B cell (primary cell): ENCODE measurements around the gene AFF3. TPM values are rescaled to one million over a fixed set of nuclear protein-coding genes. Genes with fewer than 3 reads are reported as not detected.

Source experiments
- ATAC-seq: fragments of 200-7000 bp; cut with Tn5 transposase; one replicate; pipeline ENCODE4 v1.10.0; 2021; ENCODE audit warnings: low read depth, mild to moderate bottlenecking, moderate number of reproducible peaks, moderate library complexity
- CTCF ChIA-PET: fragments of 350-600 bp; sonication (Branson Sonifier 250); formaldehyde crosslinking; loops from one replicate; lab custom pipeline; 2021; ENCODE audit warnings: antibody characterized with exemption, inconsistent platforms; lab: Charles Lee
- POLR2A ChIA-PET: fragments of 350-600 bp; sonication (Branson Sonifier 250); formaldehyde crosslinking; loops from one replicate; lab custom pipeline; 2021; ENCODE audit warnings: antibody characterized with exemption; lab: Charles Lee
- DNase-seq: peaks from one replicate; pipeline ENCODE4 v3.0.0; 2013
- H2AFZ ChIP-seq: 2 replicates; pipeline ENCODE4 v1.6.1; 2012; ENCODE audit warnings: mild to moderate bottlenecking, low read depth, low read length; ENCODE audit not compliant: insufficient read depth, poor library complexity, severe bottlenecking
- H3K27ac ChIP-seq, 2 donors: 1 replicate in 1 of 2; 2 replicates in 1 of 2; pipeline ENCODE4 v1.5.1; 2012 to 2013; ENCODE audit warnings: low read length in 2 of 2, mild to moderate bottlenecking in 2 of 2, moderate library complexity in 1 of 2
- H3K27me3 ChIP-seq, 4 experiments: fragments of 200-600 bp in 1 of 4; sonication (generic) in 1 of 4; replicated peaks in 1 of 4; 1 replicate in 2 of 4; 2 replicates in 2 of 4; pipeline versions ENCODE4 v1.6.1 to v1.7.0; 2013 to 2016; ENCODE audit warnings: low read length in 3 of 4, mild to moderate bottlenecking in 2 of 4, mixed read lengths in 1 of 4, moderate library complexity in 1 of 4; ENCODE audit not compliant: insufficient read depth in 4 of 4, control insufficient read depth in 3 of 4; ENCODE audit errors: control extremely low read depth in 1 of 4
- H3K36me3 ChIP-seq, 2 experiments: replicated peaks in 1 of 2; 1 replicate in 1 of 2; 2 replicates in 1 of 2; pipeline versions ENCODE4 v1.6.1 to v1.7.1; 2013; ENCODE audit warnings: low read length in 1 of 2; ENCODE audit not compliant: insufficient read depth in 2 of 2, control insufficient read depth in 1 of 2; ENCODE audit errors: control extremely low read depth in 1 of 2, extremely low read depth in 1 of 2
- H3K4me1 ChIP-seq, 2 donors: fragments of 200-600 bp in 1 of 2; sonication (generic) in 1 of 2; 1 replicate in 1 of 2; 2 replicates in 1 of 2; pipeline versions ENCODE4 v1.5.1 to v1.6.1; 2013 to 2017; ENCODE audit warnings: low read length in 2 of 2; ENCODE audit not compliant: control insufficient read depth in 2 of 2, insufficient read depth in 2 of 2
- H3K4me2 ChIP-seq: replicated peaks from 2 replicates; pipeline ENCODE3; 2012; ENCODE audit warnings: mild to moderate bottlenecking, low read depth, low read length; ENCODE audit not compliant: poor library complexity, severe bottlenecking
- H3K4me3 ChIP-seq, 5 experiments: fragments of 200-600 bp in 1 of 5; sonication (generic) in 1 of 5; 1 replicate in 3 of 5; 2 replicates in 2 of 5; pipeline versions ENCODE4 v1.5.1 to v1.7.0; 2011 to 2016; ENCODE audit warnings: low read length in 4 of 5, mild to moderate bottlenecking in 4 of 5, low read depth in 2 of 5, control low read depth in 1 of 5, moderate library complexity in 1 of 5; ENCODE audit not compliant: insufficient read depth in 1 of 5; ENCODE audit errors: control extremely low read depth in 1 of 5, extremely low read depth in 1 of 5
- H3K79me2 ChIP-seq: fragments of 200-600 bp; sonication (generic); one replicate; pipeline ENCODE4 v1.6.0; 2016; ENCODE audit warnings: low read length; ENCODE audit not compliant: control insufficient read depth, insufficient read depth
- H3K9ac ChIP-seq: fragments of 200-600 bp; sonication (generic); 2 replicates; pipeline ENCODE4 v1.6.1; 2017; ENCODE audit warnings: mild to moderate bottlenecking, low read length, moderate library complexity
- H3K9me3 ChIP-seq, 3 donors: one replicate each; pipeline versions ENCODE4 v1.6.1 to v1.7.1; 2013; ENCODE audit warnings: low read length in 2 of 3; ENCODE audit not compliant: control insufficient read depth in 2 of 3, insufficient read depth in 1 of 3; ENCODE audit errors: control extremely low read depth in 1 of 3
- H4K20me1 ChIP-seq: 2 replicates; pipeline ENCODE4 v1.6.0; 2012; ENCODE audit warnings: mild to moderate bottlenecking, low read length; ENCODE audit not compliant: insufficient read depth, control insufficient read depth, poor library complexity, severe bottlenecking
- H3K27ac Mint-ChIP-seq: one replicate; pipeline ENCODE4 v1.8.0; 2021; ENCODE audit warnings: mixed read lengths
- H3K27me3 Mint-ChIP-seq: one replicate; pipeline ENCODE4 v1.8.0; 2021; ENCODE audit warnings: mixed read lengths
- H3K4me1 Mint-ChIP-seq: one replicate; pipeline ENCODE4 v1.8.0; 2021; ENCODE audit warnings: mixed read lengths
- H3K4me3 Mint-ChIP-seq: one replicate; pipeline ENCODE4 v1.8.0; 2021; ENCODE audit warnings: mixed read lengths
- H3K9me3 Mint-ChIP-seq: one replicate; pipeline ENCODE4 v1.8.0; 2022; ENCODE audit warnings: mixed read lengths; ENCODE audit not compliant: insufficient read depth
- EZH2 ChIP-seq: IDR thresholded peaks from 2 replicates; pipeline ENCODE4 v1.6.1; 2012; ENCODE audit warnings: borderline replicate concordance, low read depth, mild to moderate bottlenecking, moderate library complexity, low read length; ENCODE audit not compliant: insufficient read depth, poor library complexity, severe bottlenecking
- WGBS: methylation state at CpG from one replicate; pipeline ENCODE4 v1.1.5; 2013; ENCODE audit warnings: missing lambda C conversion rate; ENCODE audit not compliant: insufficient coverage; 5-methylcytosine and 5-hydroxymethylcytosine counted together
- intact Hi-C: fragments of 100-400 bp; cut with micrococcal nuclease; formaldehyde crosslinking; loops from one replicate; pipeline ENCODE4 v1.10.0; 2022
- polyA plus RNA-seq: library from polyadenylated mRNA; depleted of rRNA; stranded (reverse); fragments of >200 nt; gene quantifications from 2 replicates; pipeline ENCODE4 v1.2.3, GENCODE V29; 2012
- total RNA-seq, 2 donors: library from RNA; stranded (reverse); fragments of 120-200 nt in 1 of 2; gene quantifications; 1 replicate in 1 of 2; 2 replicates in 1 of 2; pipeline versions ENCODE4 v1.2.3 to v1.2.4, GENCODE V29; 2013 to 2022
- TF ChIP-seq, protein P1 (sequence below): fragments of 200-600 bp; IDR thresholded peaks from one replicate; pipeline ENCODE4 v1.8.0; 2022; ENCODE audit warnings: antibody characterized with exemption, mild to moderate bottlenecking

AFF3 gene
- total and polyA plus RNA-seq, 2 donors (not counting 1 experiment from before 2014, with no cell fraction given) = 117 to 830 TPM

DNA sequence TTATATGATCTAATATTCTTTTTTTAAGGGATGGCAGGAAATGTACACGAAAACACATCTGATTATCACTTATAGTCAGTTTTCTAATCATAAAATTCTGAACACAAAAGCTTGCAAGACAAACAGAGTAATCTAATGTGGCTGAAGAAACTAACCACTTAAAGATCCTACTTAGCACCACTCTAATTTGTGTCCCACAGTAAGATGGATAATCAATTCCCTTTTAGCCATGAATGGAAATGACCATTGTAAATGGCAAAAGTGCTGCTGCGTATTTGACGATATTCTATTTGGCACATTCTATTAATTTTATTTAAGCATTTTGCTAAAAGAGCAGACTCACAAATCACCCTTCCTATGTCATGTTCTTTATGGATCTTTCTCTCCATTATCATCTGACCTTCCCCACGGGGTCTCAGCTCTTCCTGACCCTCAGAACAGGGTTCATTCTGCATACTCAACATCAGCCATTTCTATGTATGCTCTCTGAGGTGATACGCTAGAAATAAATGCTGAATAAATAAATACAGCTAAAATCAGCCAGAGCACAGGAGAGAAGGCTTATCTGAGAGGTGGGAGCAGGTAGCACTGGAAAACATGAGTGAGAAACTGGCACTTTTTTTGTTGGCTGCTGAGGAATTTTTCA is 295.8 kb downstream of the AFF3 start:
- Mint-ChIP-seq H3K4me3 (no peak overlapping the region), H3K9me3 (no peaks in the 10 kb centered on the region), H3K4me1 (peaks cover 18% of the 10 kb centered on the region), H3K27ac (no peak overlapping the region), H3K27me3 (no peaks in the 10 kb centered on the region)
- Histone ChIP-seq H4K20me1 (peaks cover 77% of the 10 kb centered on the region), H3K9ac (no peak overlapping the region), H3K4me1 (no peaks in the 10 kb centered on the region), H3K36me3 (peaks cover 1 to 33% of the 10 kb centered on the region in 2 experiments), H3K27ac (no peak overlapping the region), H3K27me3 (no peaks in the 10 kb centered on the region), H3K79me2 (peaks cover 80% of the 10 kb centered on the region), H2AFZ (no peak overlapping the region), H3K4me2 (no peak overlapping the region), H3K9me3 (no peaks in the 10 kb centered on the region), H3K4me3 (no peak overlapping the region)
- no CpG with 5 or more reads among the region's 5 CpGs for WGBS
- TF ChIP-seq, protein P1, sequence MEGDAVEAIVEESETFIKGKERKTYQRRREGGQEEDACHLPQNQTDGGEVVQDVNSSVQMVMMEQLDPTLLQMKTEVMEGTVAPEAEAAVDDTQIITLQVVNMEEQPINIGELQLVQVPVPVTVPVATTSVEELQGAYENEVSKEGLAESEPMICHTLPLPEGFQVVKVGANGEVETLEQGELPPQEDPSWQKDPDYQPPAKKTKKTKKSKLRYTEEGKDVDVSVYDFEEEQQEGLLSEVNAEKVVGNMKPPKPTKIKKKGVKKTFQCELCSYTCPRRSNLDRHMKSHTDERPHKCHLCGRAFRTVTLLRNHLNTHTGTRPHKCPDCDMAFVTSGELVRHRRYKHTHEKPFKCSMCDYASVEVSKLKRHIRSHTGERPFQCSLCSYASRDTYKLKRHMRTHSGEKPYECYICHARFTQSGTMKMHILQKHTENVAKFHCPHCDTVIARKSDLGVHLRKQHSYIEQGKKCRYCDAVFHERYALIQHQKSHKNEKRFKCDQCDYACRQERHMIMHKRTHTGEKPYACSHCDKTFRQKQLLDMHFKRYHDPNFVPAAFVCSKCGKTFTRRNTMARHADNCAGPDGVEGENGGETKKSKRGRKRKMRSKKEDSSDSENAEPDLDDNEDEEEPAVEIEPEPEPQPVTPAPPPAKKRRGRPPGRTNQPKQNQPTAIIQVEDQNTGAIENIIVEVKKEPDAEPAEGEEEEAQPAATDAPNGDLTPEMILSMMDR = no peak
- TF ChIP-seq EZH2 = no peak
- DNase-seq (no peak), ATAC-seq (no peak)
- CTCF ChIA-PET = no interaction called here
- intact Hi-C loops = no loop called here
- POLR2A ChIA-PET = no interaction called here

DNA sequence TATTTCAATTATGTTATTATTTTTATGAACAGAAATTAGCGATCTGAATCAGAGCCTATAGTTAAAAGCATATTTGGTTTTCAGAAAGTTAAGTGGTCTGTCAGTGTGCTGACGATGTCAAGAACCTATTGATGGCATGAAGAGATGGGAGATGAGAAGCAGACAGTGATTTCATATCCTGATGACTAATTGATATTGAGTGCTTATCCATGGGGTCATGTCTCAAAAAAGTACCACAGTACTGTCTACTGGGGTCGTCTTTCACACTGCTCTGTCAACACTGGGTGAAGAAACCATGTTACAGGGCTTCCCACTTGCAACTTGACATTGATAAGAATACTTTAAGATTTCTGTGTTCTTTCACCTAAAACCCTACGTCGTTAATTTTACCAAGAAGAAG is 297.1 kb downstream of the AFF3 start:
- no peak overlapping the region for H3K4me3 Mint-ChIP-seq
- Histone ChIP-seq H2AFZ (no peak overlapping the region), H3K4me3 (no peak overlapping the region), H3K27me3 (no peaks in the 10 kb centered on the region), H3K9me3 (no peaks in the 10 kb centered on the region), H3K79me2 (peaks cover 76% of the 10 kb centered on the region), H3K36me3 (peaks cover 4 to 42% of the 10 kb centered on the region in 2 experiments), H3K4me2 (no peak overlapping the region), H3K9ac (no peak overlapping the region), H4K20me1 (peaks cover 76% of the 10 kb centered on the region), H3K27ac (no peak overlapping the region), H3K4me1 (no peaks in the 10 kb centered on the region)
- DNase-seq = no peak
- peaks cover 14% of the 10 kb centered on the region for H3K4me1 Mint-ChIP-seq
- intact Hi-C loops = no loop called here
- no peak for ATAC-seq
- CTCF ChIA-PET = no interaction called here
- no peaks in the 10 kb centered on the region for H3K27me3 Mint-ChIP-seq
- WGBS = 100% methylated on average over 5 of the region's 5 CpGs
- no peak overlapping the region for H3K27ac Mint-ChIP-seq
- TF ChIP-seq, protein P1 = no peak
- TF ChIP-seq EZH2 = no peak
- POLR2A ChIA-PET = no interaction called here
- H3K9me3 Mint-ChIP-seq = no peaks in the 10 kb centered on the region
